ENCODE data around the gene DDX5. TPM values are rescaled to one million over a fixed set of nuclear protein-coding genes. Genes with fewer than 3 reads are reported as not detected.
"Not testable (repeated sequence)": the region's sequence is repeated elsewhere in the genome, so short reads cannot be mapped to it uniquely, and the experiment has no call there.

The DDX5 gene
- total and polyA plus RNA-seq, 4 donors = 426 to 730 (median 528) TPM

DNA sequence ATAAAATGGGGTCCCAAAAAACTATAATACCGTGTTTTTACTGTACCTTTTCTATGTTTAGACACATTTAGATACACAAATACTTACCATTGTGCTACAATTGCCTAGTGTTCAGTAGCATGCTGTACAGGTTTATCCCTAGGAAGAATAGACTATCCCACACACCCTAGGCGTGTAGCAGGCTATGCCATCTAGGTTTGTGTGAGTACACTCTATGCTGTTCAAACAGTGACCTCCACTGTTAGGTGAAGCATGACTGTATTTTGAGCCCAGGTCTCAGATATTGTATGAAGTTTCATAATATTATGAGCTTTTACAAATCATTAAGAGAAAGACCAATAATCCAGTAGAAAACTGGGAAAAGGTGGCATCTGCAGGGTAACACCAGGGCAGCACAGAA lies 33.5 kb downstream of the DDX5 start:
- Histone ChIP-seq H3K27ac (ENCODE audit: low read depth in 1 of 2, low read length in 1 of 2) (no peak overlapping the region), H3K36me3 (ENCODE audit: control insufficient read depth in 4 of 4, insufficient read depth in 4 of 4, low read length in 4 of 4) (peaks cover 0 to 3% (median 0%) of the 10 kb centered on the region in 4 donors), H3K4me1 (ENCODE audit: control insufficient read depth in 5 of 5, insufficient read depth in 5 of 5, low read length in 5 of 5) (peaks cover 0 to 3% (median 0%) of the 10 kb centered on the region in 5 donors), H3K4me3 (no peak overlapping the region), H3K9ac (ENCODE audit: insufficient read depth in 1 of 2, low read length in 2 of 2) (no peak overlapping the region), H3K9me3 (ENCODE audit: control insufficient read depth in 4 of 4, insufficient read depth in 3 of 4, low read length in 3 of 4) (peaks cover 0 to 2% (median 0%) of the 10 kb centered on the region in 4 donors), H3K27me3 (ENCODE audit: control insufficient read depth in 3 of 3, insufficient read depth in 3 of 3, low read length in 2 of 3) (no peaks in the 10 kb centered on the region)
- TF ChIP-seq, protein P1, sequence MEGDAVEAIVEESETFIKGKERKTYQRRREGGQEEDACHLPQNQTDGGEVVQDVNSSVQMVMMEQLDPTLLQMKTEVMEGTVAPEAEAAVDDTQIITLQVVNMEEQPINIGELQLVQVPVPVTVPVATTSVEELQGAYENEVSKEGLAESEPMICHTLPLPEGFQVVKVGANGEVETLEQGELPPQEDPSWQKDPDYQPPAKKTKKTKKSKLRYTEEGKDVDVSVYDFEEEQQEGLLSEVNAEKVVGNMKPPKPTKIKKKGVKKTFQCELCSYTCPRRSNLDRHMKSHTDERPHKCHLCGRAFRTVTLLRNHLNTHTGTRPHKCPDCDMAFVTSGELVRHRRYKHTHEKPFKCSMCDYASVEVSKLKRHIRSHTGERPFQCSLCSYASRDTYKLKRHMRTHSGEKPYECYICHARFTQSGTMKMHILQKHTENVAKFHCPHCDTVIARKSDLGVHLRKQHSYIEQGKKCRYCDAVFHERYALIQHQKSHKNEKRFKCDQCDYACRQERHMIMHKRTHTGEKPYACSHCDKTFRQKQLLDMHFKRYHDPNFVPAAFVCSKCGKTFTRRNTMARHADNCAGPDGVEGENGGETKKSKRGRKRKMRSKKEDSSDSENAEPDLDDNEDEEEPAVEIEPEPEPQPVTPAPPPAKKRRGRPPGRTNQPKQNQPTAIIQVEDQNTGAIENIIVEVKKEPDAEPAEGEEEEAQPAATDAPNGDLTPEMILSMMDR (IDR thresholded peaks at IDR 0.05; ENCODE audit: control extremely low read depth, extremely low read depth) = no peak
- no peak for ATAC-seq (ENCODE audit: insufficient read depth, low FRiP score)
- 94% methylated on average over 2 of the region's 2 CpGs for WGBS, 2 donors
- DNase-seq = no peak

DNA sequence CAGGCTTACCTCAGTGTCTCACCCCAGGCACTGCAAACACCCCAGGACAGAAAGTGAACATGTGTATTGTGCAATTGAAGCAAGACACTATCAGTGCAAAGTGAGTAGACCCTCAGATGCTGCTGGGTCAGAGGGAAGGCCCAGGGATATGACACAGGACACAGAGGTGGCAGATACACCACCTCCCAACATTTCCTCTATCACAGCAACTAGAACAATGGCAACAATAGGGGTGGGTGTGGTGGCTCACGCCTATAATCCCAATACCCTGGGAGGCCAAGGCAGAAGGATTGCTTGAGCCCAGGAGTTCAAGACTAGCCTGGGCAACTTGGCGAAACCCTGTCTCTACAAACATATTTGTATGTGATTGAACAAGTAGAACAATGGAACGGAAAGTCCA lies 34.6 kb downstream of the DDX5 start:
- Histone ChIP-seq H3K4me1 (ENCODE audit: control insufficient read depth in 5 of 5, insufficient read depth in 5 of 5, low read length in 5 of 5) (no peaks in the 10 kb centered on the region), H3K27me3 (ENCODE audit: control insufficient read depth in 3 of 3, insufficient read depth in 3 of 3, low read length in 2 of 3) (no peaks in the 10 kb centered on the region), H3K27ac (ENCODE audit: low read depth in 1 of 2, low read length in 1 of 2) (no peak overlapping the region), H3K36me3 (ENCODE audit: control insufficient read depth in 4 of 4, insufficient read depth in 4 of 4, low read length in 4 of 4) (peaks cover 0 to 4% (median 0%) of the 10 kb centered on the region in 4 donors), H3K9ac (ENCODE audit: insufficient read depth in 1 of 2, low read length in 2 of 2) (no peak overlapping the region), H3K9me3 (ENCODE audit: control insufficient read depth in 4 of 4, insufficient read depth in 3 of 4, low read length in 3 of 4) (peaks cover 0 to 2% (median 0%) of the 10 kb centered on the region in 4 donors), H3K4me3 (no peak overlapping the region)
- 93 to 97% methylated on average over 3 of the region's 3 CpGs for WGBS, 2 donors
- TF ChIP-seq, protein P1 (IDR thresholded peaks at IDR 0.05; ENCODE audit: control extremely low read depth, extremely low read depth) = no peak
- ATAC-seq (ENCODE audit: insufficient read depth, low FRiP score) (no peak), DNase-seq (no peak)

DNA sequence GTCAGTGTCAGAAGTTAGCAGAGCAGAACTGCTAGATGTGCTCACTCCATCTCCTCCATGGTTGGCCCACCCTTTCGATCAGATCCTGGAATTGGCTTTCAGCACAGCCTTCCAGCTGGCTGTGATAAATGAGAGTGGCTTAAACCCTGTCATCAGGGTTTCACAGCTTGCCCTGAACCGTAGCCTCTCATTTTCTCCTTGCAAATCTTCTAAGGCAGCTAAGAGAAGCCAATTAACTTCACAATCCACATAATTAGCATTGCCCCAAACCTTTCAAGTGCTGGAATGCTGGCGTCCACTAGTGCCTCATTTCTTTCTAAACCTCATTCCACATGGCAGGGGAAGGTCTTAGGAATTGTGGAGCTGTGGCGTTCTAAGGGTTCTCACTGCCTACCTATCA lies 35.5 kb downstream of the DDX5 start:
- Histone ChIP-seq H3K4me1 (ENCODE audit: control insufficient read depth in 5 of 5, insufficient read depth in 5 of 5, low read length in 5 of 5) (no peaks in the 10 kb centered on the region), H3K27ac (ENCODE audit: low read depth in 1 of 2, low read length in 1 of 2) (no peak overlapping the region), H3K36me3 (ENCODE audit: control insufficient read depth in 4 of 4, insufficient read depth in 4 of 4, low read length in 4 of 4) (peaks cover 0 to 6% (median 0%) of the 10 kb centered on the region in 4 donors), H3K27me3 (ENCODE audit: control insufficient read depth in 3 of 3, insufficient read depth in 3 of 3, low read length in 2 of 3) (no peaks in the 10 kb centered on the region), H3K9me3 (ENCODE audit: control insufficient read depth in 4 of 4, insufficient read depth in 3 of 4, low read length in 3 of 4) (peaks cover 0 to 2% (median 0%) of the 10 kb centered on the region in 4 donors), H3K9ac (ENCODE audit: insufficient read depth in 1 of 2, low read length in 2 of 2) (no peak overlapping the region), H3K4me3 (no peak overlapping the region)
- TF ChIP-seq, protein P1 (IDR thresholded peaks at IDR 0.05; ENCODE audit: control extremely low read depth, extremely low read depth) = no peak
- ATAC-seq (ENCODE audit: insufficient read depth, low FRiP score) (no peak), DNase-seq (no peak)
- 87 to 90% methylated on average over 4 of the region's 4 CpGs for WGBS, 2 donors

DNA sequence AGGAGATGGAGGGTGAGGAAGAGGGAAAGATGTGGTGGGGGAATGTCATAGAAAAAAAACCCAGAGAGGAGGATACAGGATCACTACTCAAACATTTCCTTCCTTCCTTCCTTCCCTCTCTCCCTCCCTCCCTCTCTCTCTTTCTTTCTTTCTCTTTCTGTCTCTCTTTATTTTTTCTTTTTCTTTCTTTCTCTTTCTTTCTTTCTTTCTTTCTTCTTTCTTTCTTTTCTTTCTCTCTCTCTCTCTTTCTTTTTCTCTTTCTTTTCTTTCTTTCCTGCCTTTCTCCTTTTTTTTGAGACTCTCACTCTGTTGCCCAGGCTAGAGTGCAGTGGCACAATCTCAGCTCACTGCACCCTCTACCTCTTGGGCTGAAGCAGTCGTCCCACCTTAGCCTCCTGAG lies 39.3 kb downstream of the DDX5 start:
- 83 to 88% methylated on average over 1 of the region's 1 CpG for WGBS, 2 donors
- H3K36me3 ChIP-seq (ENCODE audit: control insufficient read depth in 4 of 4, insufficient read depth in 4 of 4, low read length in 4 of 4); H3K27me3 ChIP-seq (ENCODE audit: control insufficient read depth in 3 of 3, insufficient read depth in 3 of 3, low read length in 2 of 3); H3K4me1 ChIP-seq (ENCODE audit: control insufficient read depth in 5 of 5, insufficient read depth in 5 of 5, low read length in 5 of 5); H3K9ac ChIP-seq (ENCODE audit: insufficient read depth in 1 of 2, low read length in 2 of 2); H3K9me3 ChIP-seq (ENCODE audit: control insufficient read depth in 4 of 4, insufficient read depth in 3 of 4, low read length in 3 of 4); DNase-seq; H3K27ac ChIP-seq (ENCODE audit: low read depth in 1 of 2, low read length in 1 of 2); ATAC-seq (ENCODE audit: insufficient read depth, low FRiP score); H3K4me3 ChIP-seq: not testable (repeated sequence)

Data from lung (tissue), 12 donors.